ENCODE data around the gene HSF5. TPM values are rescaled to one million over a fixed set of nuclear protein-coding genes. Genes with fewer than 3 reads are reported as not detected.
"Not testable (repeated sequence)": the region's sequence is repeated elsewhere in the genome, so short reads cannot be mapped to it uniquely, and the experiment has no call there.

HSF5 gene
- total and polyA plus RNA-seq, 12 donors, result 0.03 to 0.11 (median 0.06) TPM; not detected in 8

DNA sequence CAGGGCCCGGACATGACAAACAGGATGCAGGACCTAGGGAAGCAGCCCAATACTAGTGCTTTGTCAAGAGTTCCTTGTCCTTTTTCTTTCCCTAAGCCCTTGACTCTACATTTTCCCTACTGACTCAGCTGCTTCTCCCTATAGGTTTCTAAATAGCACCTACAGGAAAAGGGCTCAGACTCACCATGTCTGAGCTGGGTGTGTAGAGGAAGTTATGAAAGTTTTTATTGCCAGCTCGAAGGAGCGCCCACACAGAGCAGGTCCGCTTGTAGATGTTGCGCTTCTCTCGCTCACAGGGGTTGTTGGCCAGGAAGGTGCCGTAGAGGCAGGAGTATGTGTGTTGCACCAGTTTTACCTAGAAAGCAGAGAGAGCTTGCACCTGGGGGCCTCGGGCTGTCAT, 15.7 kb upstream of the HSF5 start:
- H3K4me1 ChIP-seq (replicated peaks in 1 of 2), result peaks cover 0 to 6% of the 10 kb centered on the region in 2 donors
- H3K36me3 ChIP-seq (replicated peaks in 1 of 2), result peaks cover 0 to 89% of the 10 kb centered on the region in 2 donors
- H3K27me3 ChIP-seq, result no peaks in the 10 kb centered on the region
- peak in 1 of 7 donors; percentile 31 for DNase-seq
- H3K9me3 ChIP-seq (replicated peaks in 1 of 3), result no peaks in the 10 kb centered on the region
- intact Hi-C loops (cut with DNase I), result no loop called here
- TF ChIP-seq, protein P1, sequence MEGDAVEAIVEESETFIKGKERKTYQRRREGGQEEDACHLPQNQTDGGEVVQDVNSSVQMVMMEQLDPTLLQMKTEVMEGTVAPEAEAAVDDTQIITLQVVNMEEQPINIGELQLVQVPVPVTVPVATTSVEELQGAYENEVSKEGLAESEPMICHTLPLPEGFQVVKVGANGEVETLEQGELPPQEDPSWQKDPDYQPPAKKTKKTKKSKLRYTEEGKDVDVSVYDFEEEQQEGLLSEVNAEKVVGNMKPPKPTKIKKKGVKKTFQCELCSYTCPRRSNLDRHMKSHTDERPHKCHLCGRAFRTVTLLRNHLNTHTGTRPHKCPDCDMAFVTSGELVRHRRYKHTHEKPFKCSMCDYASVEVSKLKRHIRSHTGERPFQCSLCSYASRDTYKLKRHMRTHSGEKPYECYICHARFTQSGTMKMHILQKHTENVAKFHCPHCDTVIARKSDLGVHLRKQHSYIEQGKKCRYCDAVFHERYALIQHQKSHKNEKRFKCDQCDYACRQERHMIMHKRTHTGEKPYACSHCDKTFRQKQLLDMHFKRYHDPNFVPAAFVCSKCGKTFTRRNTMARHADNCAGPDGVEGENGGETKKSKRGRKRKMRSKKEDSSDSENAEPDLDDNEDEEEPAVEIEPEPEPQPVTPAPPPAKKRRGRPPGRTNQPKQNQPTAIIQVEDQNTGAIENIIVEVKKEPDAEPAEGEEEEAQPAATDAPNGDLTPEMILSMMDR (IDR thresholded peaks at IDR 0.05), result no peak
- TF ChIP-seq POLR2A (IDR thresholded peaks at IDR 0.05), result no peak
- H3K27ac ChIP-seq, result no peak overlapping the region
- 89 to 97% (median 90%) methylated on average over 7 to 8 of the region's 8 CpGs for WGBS, 4 donors
- no peak overlapping the region for H3K4me3 ChIP-seq

DNA sequence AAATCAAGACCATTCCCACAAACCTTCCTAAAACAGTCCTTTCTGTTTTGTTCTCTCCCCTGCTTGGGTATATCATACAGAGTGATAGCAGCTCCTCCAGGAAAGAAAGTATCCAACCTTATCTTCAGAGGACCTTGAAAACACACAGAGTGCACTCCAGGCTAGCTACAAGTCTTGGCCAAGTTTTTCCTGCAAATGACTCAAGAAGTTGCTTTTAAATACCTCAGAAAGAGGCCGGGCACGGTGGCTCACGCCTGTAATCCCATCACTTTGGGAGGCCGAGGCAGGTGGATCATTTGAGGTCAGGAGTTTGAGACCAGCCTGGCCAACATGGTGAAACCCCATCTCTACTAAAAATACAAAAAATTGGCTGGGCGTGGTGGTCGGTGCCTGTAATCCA, 14.9 kb upstream of the HSF5 start:
- 57 to 67% (median 65%) methylated on average over 6 of the region's 6 CpGs for WGBS, 4 donors
- peaks cover 0 to 82% of the 10 kb centered on the region in 2 donors for H3K36me3 ChIP-seq (replicated peaks in 1 of 2)
- intact Hi-C loops (cut with DNase I), result not testable (repeated sequence)

GRCh38 chr17:58501451-58501850, 13.2 kb upstream of the HSF5 start:
- Histone ChIP-seq H3K9me3 (replicated peaks in 1 of 3) (no peaks in the 10 kb centered on the region), H3K4me1 (replicated peaks in 1 of 2) (no peaks in the 10 kb centered on the region), H3K36me3 (replicated peaks in 1 of 2) (peaks cover 0 to 81% of the 10 kb centered on the region in 2 donors), H3K27ac (no peak overlapping the region), H3K4me3 (no peak overlapping the region), H3K27me3 (no peaks in the 10 kb centered on the region)
- DNase-seq, result no peak
- TF ChIP-seq, protein P1 (IDR thresholded peaks at IDR 0.05), result no peak
- no peak for TF ChIP-seq POLR2A (IDR thresholded peaks at IDR 0.05)
- 89 to 94% (median 91%) methylated on average over 7 of the region's 7 CpGs for WGBS, 4 donors
- intact Hi-C loops (cut with DNase I), result no loop called here

More for the DNA sequence above, 14.9 kb upstream of the HSF5 start:
- not testable (repeated sequence) for H3K4me3 ChIP-seq; H3K9me3 ChIP-seq (replicated peaks in 1 of 3); H3K4me1 ChIP-seq (replicated peaks in 1 of 2); H3K27me3 ChIP-seq
- peak in 3 of 7 donors; percentile 39 to 60 (median 57) for DNase-seq
- peak overlapping the region in 1 of 5 donors; percentile 17 for H3K27ac ChIP-seq

- Histone ChIP-seq H3K4me3 (no peak overlapping the region), H3K36me3 (replicated peaks in 1 of 2) (peaks cover 0 to 82% of the 10 kb centered on the region in 2 donors), H3K9me3 (replicated peaks in 1 of 3) (no peaks in the 10 kb centered on the region), H3K27ac (no peak overlapping the region), H3K27me3 (no peaks in the 10 kb centered on the region), H3K4me1 (replicated peaks in 1 of 2) (no peaks in the 10 kb centered on the region)
- DNase-seq, result no peak
- no peak for TF ChIP-seq POLR2A (IDR thresholded peaks at IDR 0.05)
- TF ChIP-seq, protein P1 (IDR thresholded peaks at IDR 0.05), result no peak
- intact Hi-C loops (cut with DNase I), result no loop called here
- 91 to 97% (median 94%) methylated on average over 5 to 6 of the region's 6 CpGs for WGBS, 4 donors
These were observed 10.1 kb upstream of the HSF5 start for GRCh38 chr17:58498177-58498828.

DNA sequence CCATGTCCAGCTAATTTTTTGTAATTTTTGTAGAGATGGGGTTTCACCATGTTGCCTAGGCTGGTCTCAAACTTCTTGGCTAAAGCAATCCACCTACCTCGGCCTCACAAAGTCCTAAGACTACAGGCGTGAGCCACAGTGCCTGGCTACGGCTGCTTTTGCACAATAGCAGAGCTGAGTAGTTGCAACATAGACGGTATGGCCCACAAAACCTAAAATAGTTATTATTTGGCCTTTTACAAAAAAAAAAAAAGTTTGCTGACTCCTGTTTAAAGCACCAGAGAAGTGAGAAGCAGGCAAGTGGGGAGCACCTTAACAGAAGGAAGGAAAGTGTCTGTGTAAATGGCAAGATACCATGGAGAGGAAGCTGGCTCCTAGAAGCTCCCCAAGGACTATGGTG, 5.3 kb upstream of the HSF5 start:
- Histone ChIP-seq H3K4me1 (replicated peaks in 1 of 2) (no peaks in the 10 kb centered on the region), H3K27me3 (no peaks in the 10 kb centered on the region), H3K36me3 (replicated peaks in 1 of 2) (peaks cover 0 to 89% of the 10 kb centered on the region in 2 donors), H3K9me3 (replicated peaks in 1 of 3) (no peaks in the 10 kb centered on the region), H3K4me3 (no peak overlapping the region), H3K27ac (no peak overlapping the region)
- WGBS, 4 donors, result 80 to 95% (median 89%) methylated on average over 4 of the region's 4 CpGs
- TF ChIP-seq, protein P1 (IDR thresholded peaks at IDR 0.05), result no peak
- no peak for TF ChIP-seq POLR2A (IDR thresholded peaks at IDR 0.05)
- DNase-seq, result no peak
- intact Hi-C loops (cut with DNase I), result no loop called here
